DMS114 treated with DMSO at 0.1 percent for 48 hours (cell line): ENCODE measurements around the gene PHETA2.
"Not testable (repeated sequence)": the region's sequence is repeated elsewhere in the genome, so short reads cannot be mapped to it uniquely, and the experiment has no call there.

ENCODE experiments used
- DNase-seq: peaks from one replicate; lab custom pipeline; 2025; ENCODE audit not compliant: unreplicated experiment; lab: John Stamatoyannopoulos, UW

PHETA2 gene

GRCh38 chr22:42069801-42070516 lies 4.1 kb upstream of the PHETA2 start:
- no peak for DNase-seq

- DNase-seq: peak; percentile 89
Observed at GRCh38 chr22:42070517-42071422, 3.3 kb upstream of the PHETA2 start, which contains the start of gene NAGA. Gene NAGA (minus strand): TSS chr22:42070812. CDS start chr22:42070297, 515 bp downstream.

- not testable (repeated sequence) for DNase-seq
Observed at GRCh38 chr22:42071508-42071907, 2.5 kb upstream of the PHETA2 start.

GRCh38 chr22:42072606-42073330 lies 1.3 kb upstream of the PHETA2 start:
- no peak for DNase-seq

GRCh38 chr22:42073621-42074041 lies 417 bp upstream of the PHETA2 start:
- no peak for DNase-seq

- DNase-seq: no peak
Observed at GRCh38 chr22:42074846-42075676, 1.0 kb downstream of the PHETA2 start.

GRCh38 chr22:42076764-42077485 lies 2.9 kb downstream of the PHETA2 start:
- no peak for DNase-seq

- no peak for DNase-seq
Observed at GRCh38 chr22:42077486-42078125, 3.6 kb downstream of the PHETA2 start.

- DNase-seq: no peak
Observed at GRCh38 chr22:42078469-42079318, 4.6 kb downstream of the PHETA2 start.

GRCh38 chr22:42079319-42080251 lies 5.5 kb downstream of the PHETA2 start, which contains the start of gene SMDT1:
Gene SMDT1 (plus strand): TSS chr22:42079700. CDS start chr22:42079769, 69 bp downstream.
- peak; percentile 93 for DNase-seq

- peak; percentile 35 for DNase-seq
Observed at GRCh38 chr22:42080287-42080686, 6.2 kb downstream of the PHETA2 start.

GRCh38 chr22:42083119-42083518 lies 9.1 kb downstream of the PHETA2 start:
- DNase-seq: no peak

- DNase-seq: no peak
Observed at GRCh38 chr22:42084874-42085273, 10.8 kb downstream of the PHETA2 start.

GRCh38 chr22:42086051-42086450 lies 12.0 kb downstream of the PHETA2 start:
- no peak for DNase-seq

- DNase-seq: peak; percentile 97
Observed at GRCh38 chr22:42090596-42091454, 16.8 kb downstream of the PHETA2 start, which contains the start of gene NDUFA6. Gene NDUFA6 (minus strand): TSS chr22:42090772. CDS start chr22:42090744, 28 bp downstream.

GRCh38 chr22:42091455-42091782 lies 17.4 kb downstream of the PHETA2 start:
- no peak for DNase-seq
